Measurements from ENCODE around the gene SVOP. TPM values are rescaled to one million over a fixed set of nuclear protein-coding genes. Genes with fewer than 3 reads are reported as not detected.

SVOP gene
- total RNA-seq, 4 donors from 2014 or later: not detected

- no peak for TF ChIP-seq CTCF (IDR thresholded peaks at IDR 0.05; ENCODE audit: low read depth)
Observed at GRCh38 chr12:108964371-108965352, 56.2 kb downstream of the SVOP start.

- TF ChIP-seq CTCF (IDR thresholded peaks at IDR 0.05; ENCODE audit: low read depth): no peak
Observed at GRCh38 chr12:108962256-108962655, 58.6 kb downstream of the SVOP start.

GRCh38 chr12:108959748-108960655, 60.9 kb downstream of the SVOP start:
- no peak for TF ChIP-seq CTCF (IDR thresholded peaks at IDR 0.05; ENCODE audit: low read depth)

GRCh38 chr12:108955225-108955835, 65.5 kb downstream of the SVOP start:
- no peak for TF ChIP-seq CTCF (IDR thresholded peaks at IDR 0.05; ENCODE audit: low read depth)

GRCh38 chr12:108950991-108951739, 69.7 kb downstream of the SVOP start:
- TF ChIP-seq CTCF (IDR thresholded peaks at IDR 0.05; ENCODE audit: low read depth): no peak

- TF ChIP-seq CTCF (IDR thresholded peaks at IDR 0.05; ENCODE audit: low read depth): no peak
Observed at GRCh38 chr12:108949976-108950375, 70.9 kb downstream of the SVOP start.

Data from subcutaneous adipose tissue (tissue), 4 donors.